DOHH2 (cell line): ENCODE measurements around the gene LOXL4.

Source experiments
- H3F3A ChIP-seq: fragments of 200-600 bp; sonication (generic), shearing (Covaris generic); 2 replicates; pipeline ENCODE4 v1.6.0; 2016; ENCODE audit warnings: antibody characterized with exemption, mild to moderate bottlenecking; ENCODE audit not compliant: control insufficient read depth, insufficient read depth
- H3K27ac ChIP-seq: fragments of 200-600 bp; sonication (generic); 2 replicates; pipeline ENCODE4 v1.5.1; 2014; ENCODE audit warnings: low read depth, mild to moderate bottlenecking, low read length, moderate library complexity
- H3K27me3 ChIP-seq: fragments of 200-600 bp; sonication (generic); 2 replicates; pipeline ENCODE4 v1.6.1; 2014; ENCODE audit warnings: mild to moderate bottlenecking, low read length, mixed read lengths; ENCODE audit not compliant: control insufficient read depth
- H3K36me3 ChIP-seq: fragments of 200-600 bp; sonication (generic); 2 replicates; pipeline ENCODE4 v1.6.1; 2014; ENCODE audit warnings: mild to moderate bottlenecking, low read length, moderate library complexity, mixed read lengths; ENCODE audit not compliant: control insufficient read depth
- H3K4me1 ChIP-seq: fragments of 200-600 bp; sonication (generic); 2 replicates; pipeline ENCODE4 v1.6.1; 2014; ENCODE audit warnings: mild to moderate bottlenecking, low read length, mixed read lengths; ENCODE audit not compliant: control insufficient read depth
- H3K4me2 ChIP-seq: fragments of 200-600 bp; sonication (generic); 2 replicates; pipeline ENCODE4 v1.6.0; 2014; ENCODE audit warnings: mild to moderate bottlenecking, low read length, moderate library complexity
- H3K4me3 ChIP-seq: fragments of 200-600 bp; sonication (generic); 2 replicates; pipeline ENCODE4 v1.5.1; 2014; ENCODE audit warnings: mild to moderate bottlenecking, low read length, mixed read lengths
- H3K79me2 ChIP-seq: fragments of 200-600 bp; sonication (generic); 2 replicates; pipeline ENCODE4 v1.6.1; 2014; ENCODE audit warnings: mild to moderate bottlenecking, low read length, mixed read lengths; ENCODE audit not compliant: control insufficient read depth
- H3K9me2 ChIP-seq: fragments of 200-600 bp; sonication (generic); replicated peaks from 2 replicates; pipeline ENCODE4 v1.6.1; 2014; ENCODE audit warnings: mild to moderate bottlenecking, low read length, mixed read lengths; ENCODE audit not compliant: control insufficient read depth
- H3K9me3 ChIP-seq: fragments of 200-600 bp; sonication (generic); 2 replicates; pipeline ENCODE4 v1.6.1; 2014; ENCODE audit warnings: antibody characterized with exemption, low read length, mixed read lengths; ENCODE audit not compliant: control insufficient read depth, insufficient read depth
- H4K20me1 ChIP-seq: fragments of 200-600 bp; sonication (generic); 2 replicates; pipeline ENCODE4 v1.6.0; 2014; ENCODE audit warnings: low read depth, mild to moderate bottlenecking, antibody characterized with exemption, low read length, moderate library complexity; ENCODE audit not compliant: control insufficient read depth, insufficient read depth
- EZH2phosphoT487 ChIP-seq: fragments of 200-600 bp; sonication (generic); IDR thresholded peaks from 2 replicates; pipeline ENCODE4 v1.6.1; 2017; ENCODE audit warnings: borderline replicate concordance, mild to moderate bottlenecking, antibody characterized with exemption, low read length, moderate library complexity, mixed read lengths
- TF ChIP-seq, protein P1 (sequence below): fragments of 200-600 bp; sonication (generic); IDR thresholded peaks from one replicate; pipeline ENCODE4 v1.5.1; 2014; ENCODE audit warnings: antibody characterized with exemption, mild to moderate bottlenecking, low read depth, low read length; ENCODE audit not compliant: poor library complexity, severe bottlenecking

The LOXL4 gene

DNA sequence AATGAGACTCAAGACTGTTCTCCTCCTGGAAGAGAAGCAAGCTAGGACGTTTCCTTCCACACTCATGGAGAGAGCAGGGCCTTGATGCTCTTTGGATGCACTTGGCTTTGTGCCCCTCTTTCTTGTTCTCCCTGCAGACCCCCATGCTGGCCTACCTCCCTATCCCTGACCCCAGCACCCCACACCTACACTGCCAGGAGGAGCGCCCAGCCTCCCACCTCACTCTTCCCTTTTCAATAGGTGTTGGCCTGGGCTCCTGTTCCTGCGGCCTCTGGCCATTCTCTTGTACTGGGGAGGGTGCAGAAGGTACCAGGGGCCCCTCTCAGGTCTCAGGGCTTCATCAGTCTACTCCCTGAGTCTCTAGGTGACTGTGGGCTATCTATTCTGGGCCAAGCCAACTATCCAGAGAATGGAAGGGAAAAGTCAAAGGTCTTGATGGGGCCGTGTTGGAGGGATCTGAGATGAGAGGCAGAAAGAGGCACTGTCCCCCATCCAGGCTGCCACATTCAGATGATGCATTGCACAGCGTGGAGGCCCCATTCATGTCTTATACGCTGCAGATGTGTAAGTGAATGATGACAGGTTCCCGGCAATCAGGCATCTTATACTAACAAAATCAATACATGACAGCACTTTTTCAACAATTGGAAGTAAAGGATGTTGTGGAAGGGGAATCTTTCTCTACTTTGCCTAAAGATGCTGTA is 32.7 kb upstream of the LOXL4 start:
- H3K4me2 ChIP-seq, result no peak overlapping the region
- H3K4me1 ChIP-seq, result no peaks in the 10 kb centered on the region
- peaks cover 56% of the 10 kb centered on the region for H3K27me3 ChIP-seq
- no peaks in the 10 kb centered on the region for H3K79me2 ChIP-seq
- H3K9me2 ChIP-seq, result no peaks in the 10 kb centered on the region
- no peak overlapping the region for H3K27ac ChIP-seq
- no peaks in the 10 kb centered on the region for H3F3A ChIP-seq
- no peaks in the 10 kb centered on the region for H3K36me3 ChIP-seq
- TF ChIP-seq, protein P1, sequence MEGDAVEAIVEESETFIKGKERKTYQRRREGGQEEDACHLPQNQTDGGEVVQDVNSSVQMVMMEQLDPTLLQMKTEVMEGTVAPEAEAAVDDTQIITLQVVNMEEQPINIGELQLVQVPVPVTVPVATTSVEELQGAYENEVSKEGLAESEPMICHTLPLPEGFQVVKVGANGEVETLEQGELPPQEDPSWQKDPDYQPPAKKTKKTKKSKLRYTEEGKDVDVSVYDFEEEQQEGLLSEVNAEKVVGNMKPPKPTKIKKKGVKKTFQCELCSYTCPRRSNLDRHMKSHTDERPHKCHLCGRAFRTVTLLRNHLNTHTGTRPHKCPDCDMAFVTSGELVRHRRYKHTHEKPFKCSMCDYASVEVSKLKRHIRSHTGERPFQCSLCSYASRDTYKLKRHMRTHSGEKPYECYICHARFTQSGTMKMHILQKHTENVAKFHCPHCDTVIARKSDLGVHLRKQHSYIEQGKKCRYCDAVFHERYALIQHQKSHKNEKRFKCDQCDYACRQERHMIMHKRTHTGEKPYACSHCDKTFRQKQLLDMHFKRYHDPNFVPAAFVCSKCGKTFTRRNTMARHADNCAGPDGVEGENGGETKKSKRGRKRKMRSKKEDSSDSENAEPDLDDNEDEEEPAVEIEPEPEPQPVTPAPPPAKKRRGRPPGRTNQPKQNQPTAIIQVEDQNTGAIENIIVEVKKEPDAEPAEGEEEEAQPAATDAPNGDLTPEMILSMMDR, result no peak
- TF ChIP-seq EZH2phosphoT487, result no peak
- H3K9me3 ChIP-seq, result no peaks in the 10 kb centered on the region
- H3K4me3 ChIP-seq, result no peak overlapping the region
- no peaks in the 10 kb centered on the region for H4K20me1 ChIP-seq

DNA sequence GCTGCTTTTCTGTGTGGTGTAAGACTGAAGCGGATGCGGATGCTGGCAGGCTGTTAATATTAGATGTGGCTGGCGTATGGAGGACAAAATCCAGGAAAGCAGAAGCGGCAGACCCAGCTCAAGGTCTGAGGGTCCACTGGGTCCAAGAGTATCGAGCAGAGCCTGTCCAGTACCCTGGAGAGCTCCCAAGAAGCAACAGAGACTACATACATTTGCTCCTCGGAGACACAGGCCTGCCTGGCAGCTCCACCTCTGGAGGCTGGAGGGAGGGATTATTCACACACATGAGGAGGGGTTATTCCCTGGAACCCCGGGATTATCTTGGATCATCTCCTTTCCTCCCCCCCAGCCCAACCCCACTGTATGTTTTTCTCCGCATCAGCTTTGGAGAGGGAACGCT is 31.3 kb upstream of the LOXL4 start:
- TF ChIP-seq, protein P1, result no peak
- no peak for TF ChIP-seq EZH2phosphoT487
- Histone ChIP-seq H3K4me2 (no peak overlapping the region), H3K79me2 (no peaks in the 10 kb centered on the region), H3K36me3 (no peaks in the 10 kb centered on the region), H3K9me2 (no peaks in the 10 kb centered on the region), H3F3A (no peaks in the 10 kb centered on the region), H3K27me3 (peaks cover 59% of the 10 kb centered on the region), H4K20me1 (no peaks in the 10 kb centered on the region), H3K9me3 (no peaks in the 10 kb centered on the region), H3K4me3 (no peak overlapping the region), H3K27ac (no peak overlapping the region), H3K4me1 (no peaks in the 10 kb centered on the region)

DNA sequence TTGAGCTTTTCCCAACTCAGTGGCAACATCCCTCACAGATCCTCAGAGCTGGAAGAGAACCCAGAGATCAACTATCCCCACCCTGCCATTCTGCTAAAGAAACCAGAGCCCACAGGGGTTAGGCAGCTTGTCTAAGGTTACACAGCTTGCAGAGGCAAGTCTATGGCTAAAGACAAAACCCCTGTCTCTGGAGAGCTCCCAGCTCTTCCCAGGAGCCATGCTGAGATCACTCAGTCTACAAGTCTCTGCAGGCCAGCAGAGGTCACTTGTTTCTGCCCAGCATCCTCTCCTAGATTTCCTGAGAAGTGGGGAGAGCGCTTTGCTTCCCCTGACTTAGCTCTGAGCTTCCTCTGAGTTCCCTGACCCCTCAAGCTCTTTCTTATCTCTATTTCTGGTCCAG is 28.5 kb upstream of the LOXL4 start:
- H3K27me3 ChIP-seq, result peaks cover 45% of the 10 kb centered on the region
- H3K4me1 ChIP-seq, result no peaks in the 10 kb centered on the region
- H3K27ac ChIP-seq, result no peak overlapping the region
- H3K79me2 ChIP-seq, result no peaks in the 10 kb centered on the region
- TF ChIP-seq, protein P1, result no peak
- TF ChIP-seq EZH2phosphoT487, result no peak
- no peaks in the 10 kb centered on the region for H3F3A ChIP-seq
- no peaks in the 10 kb centered on the region for H4K20me1 ChIP-seq
- H3K4me2 ChIP-seq, result no peak overlapping the region
- no peak overlapping the region for H3K4me3 ChIP-seq
- no peaks in the 10 kb centered on the region for H3K9me3 ChIP-seq
- no peaks in the 10 kb centered on the region for H3K36me3 ChIP-seq
- no peaks in the 10 kb centered on the region for H3K9me2 ChIP-seq
